Right lobe of liver (tissue), 4 donors: Measurements from ENCODE around the gene FADS1.

Experiments used
- POLR2A ChIP-seq: fragments of 450-650 bp; IDR thresholded peaks from one replicate; pipeline ENCODE4 v1.6.1; 2017; ENCODE audit warnings: antibody characterized with exemption, mild to moderate bottlenecking
- TF ChIP-seq, protein P1 (sequence below), 4 donors: fragments of 200-600 bp in 3 of 4; fragments of 450-650 bp in 1 of 4; IDR thresholded peaks; one replicate each; pipeline versions ENCODE4 v1.5.1 to v1.8.0; 2016 to 2022; ENCODE audit warnings: antibody characterized with exemption in 4 of 4, mild to moderate bottlenecking in 2 of 4
- donor health status: DM: no; HTN: no; CAD: no.
- donor health status: DM: no; HTN: no; CAD: no.
- donor health status: DM: no; HTN: yes; CAD: no.

DNA sequence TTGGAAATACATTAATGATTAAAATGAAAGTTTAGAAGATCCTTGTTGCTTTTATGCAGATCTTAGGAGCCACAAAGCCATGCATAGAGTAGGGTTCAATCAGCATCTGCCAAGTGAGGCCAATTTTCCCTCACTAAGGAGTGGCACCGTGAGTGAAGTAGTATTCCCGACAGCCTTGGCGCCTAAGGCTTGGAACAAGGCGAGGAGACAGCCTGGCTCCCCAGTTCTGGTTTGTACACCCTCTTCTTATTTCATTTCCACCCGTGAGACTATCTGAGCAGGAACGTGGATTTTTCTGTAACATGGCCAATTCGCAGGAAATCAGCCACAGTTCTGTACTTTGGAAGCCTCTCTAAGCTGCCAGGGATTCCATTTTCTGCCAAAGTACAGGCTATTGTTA lies 33.9 kb upstream of the FADS1 start:
- TF ChIP-seq, protein P1, sequence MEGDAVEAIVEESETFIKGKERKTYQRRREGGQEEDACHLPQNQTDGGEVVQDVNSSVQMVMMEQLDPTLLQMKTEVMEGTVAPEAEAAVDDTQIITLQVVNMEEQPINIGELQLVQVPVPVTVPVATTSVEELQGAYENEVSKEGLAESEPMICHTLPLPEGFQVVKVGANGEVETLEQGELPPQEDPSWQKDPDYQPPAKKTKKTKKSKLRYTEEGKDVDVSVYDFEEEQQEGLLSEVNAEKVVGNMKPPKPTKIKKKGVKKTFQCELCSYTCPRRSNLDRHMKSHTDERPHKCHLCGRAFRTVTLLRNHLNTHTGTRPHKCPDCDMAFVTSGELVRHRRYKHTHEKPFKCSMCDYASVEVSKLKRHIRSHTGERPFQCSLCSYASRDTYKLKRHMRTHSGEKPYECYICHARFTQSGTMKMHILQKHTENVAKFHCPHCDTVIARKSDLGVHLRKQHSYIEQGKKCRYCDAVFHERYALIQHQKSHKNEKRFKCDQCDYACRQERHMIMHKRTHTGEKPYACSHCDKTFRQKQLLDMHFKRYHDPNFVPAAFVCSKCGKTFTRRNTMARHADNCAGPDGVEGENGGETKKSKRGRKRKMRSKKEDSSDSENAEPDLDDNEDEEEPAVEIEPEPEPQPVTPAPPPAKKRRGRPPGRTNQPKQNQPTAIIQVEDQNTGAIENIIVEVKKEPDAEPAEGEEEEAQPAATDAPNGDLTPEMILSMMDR (IDR thresholded peaks at IDR 0.05) = no peak
- TF ChIP-seq POLR2A = no peak
